H1 (cell line): ENCODE results near the gene SLAIN2.

Experiments used
- JUND ChIP-seq: IDR thresholded peaks from 2 replicates; pipeline ENCODE4 v1.6.1; 2011; ENCODE audit warnings: mild to moderate bottlenecking, improper control_type of control experiment, low read length
- SP1 ChIP-seq: IDR thresholded peaks from 2 replicates; pipeline ENCODE4 v1.6.1; 2011; ENCODE audit warnings: low read depth, low read length

DNA sequence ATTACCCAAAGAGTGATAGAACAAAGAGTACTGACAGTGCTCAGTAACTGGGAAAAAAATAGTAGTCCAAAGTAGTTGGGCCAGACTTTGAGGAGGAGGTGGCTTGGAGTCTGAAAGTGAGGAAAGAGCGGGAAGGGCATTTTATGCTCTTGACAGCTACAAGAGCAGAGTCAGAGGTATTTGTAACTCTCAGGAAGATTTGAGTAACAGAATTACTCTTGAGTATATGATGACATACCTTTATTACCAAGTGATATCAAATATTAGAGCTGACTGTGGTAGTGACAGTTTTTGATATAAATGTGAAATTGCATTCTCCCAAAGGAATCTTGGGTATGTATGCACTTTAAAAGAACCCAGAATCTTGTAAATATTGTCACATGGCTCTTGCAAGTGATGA lies 2.2 kb downstream of the SLAIN2 start:
- no peak for TF ChIP-seq SP1
- no peak for TF ChIP-seq JUND
